ENCODE measurements around the gene C1QBP.

DNA sequence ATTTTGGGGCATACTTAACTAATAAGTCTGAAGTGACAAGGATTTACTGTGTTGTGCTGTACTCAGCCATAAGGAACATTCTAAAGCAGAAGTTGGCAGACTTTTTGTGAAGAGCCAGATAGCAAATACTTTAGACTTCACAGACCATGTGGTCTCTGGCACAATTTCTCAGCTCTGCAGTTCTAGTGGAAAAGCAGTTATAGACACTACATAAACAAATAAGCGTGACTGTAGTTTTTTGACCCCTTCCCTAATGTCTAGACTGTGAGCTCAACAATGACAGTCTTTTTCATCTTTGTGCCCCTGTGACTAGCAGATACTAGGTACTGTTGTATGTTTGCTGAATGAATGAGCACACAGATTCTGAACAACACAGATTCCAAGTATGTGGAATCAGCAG is 14.0 kb downstream of the C1QBP start:
- TF ChIP-seq CTCF (IDR thresholded peaks at IDR 0.05; ENCODE audit: poor library complexity, severe bottlenecking) (no peak), POLR2AphosphoS5 (IDR thresholded peaks at IDR 0.05) (no peak), EZH2 (IDR thresholded peaks at IDR 0.05; ENCODE audit: borderline replicate concordance, insufficient read depth, low read length, poor library complexity, severe bottlenecking) (no peak), TAF1 (IDR thresholded peaks at IDR 0.05; ENCODE audit: low read depth) (no peak), REST (IDR thresholded peaks at IDR 0.05; ENCODE audit: borderline replicate concordance) (no peak), EP300 (conservative IDR thresholded peaks at IDR 0.05; ENCODE audit: poor library complexity, severe bottlenecking) (no peak), RAD21 (conservative IDR thresholded peaks at IDR 0.05) (no peak), MXI1 (conservative IDR thresholded peaks at IDR 0.05; ENCODE audit: poor library complexity, severe bottlenecking) (no peak), SMC3 (conservative IDR thresholded peaks at IDR 0.05; ENCODE audit: poor library complexity) (no peak)

Data from neural cell (in vitro differentiated cells).